ENCODE data around the gene SLCO3A1.

- TF ChIP-seq CTCF (conservative IDR thresholded peaks at IDR 0.05; ENCODE audit: low read length) (no peak), EZH2phosphoT487 (IDR thresholded peaks at IDR 0.05; ENCODE audit: borderline replicate concordance) (no peak)
These were observed 330.6 kb downstream of the SLCO3A1 start for GRCh38 chr15:92184142-92184541.

All from Loucy (cell line).